Peyer's patch (tissue), 4 donors: ENCODE measurements around the gene FBXO10. TPM values are rescaled to one million over a fixed set of nuclear protein-coding genes. Genes with fewer than 3 reads are reported as not detected.

Experiments used
- DNase-seq, 3 donors: peaks; one replicate each; pipeline ENCODE4 v3.0.0-alpha.2; 2017 to 2019
- H3K27ac ChIP-seq, 4 donors: fragments of 200-600 bp; sonication (generic); one replicate each; pipeline ENCODE4 v1.5.1; 2016 to 2019
- H3K27me3 ChIP-seq, 2 donors: fragments of 200-600 bp; sonication (generic); one replicate each; pipeline ENCODE4 v1.5.1; 2019
- H3K36me3 ChIP-seq, 3 donors: fragments of 200-600 bp; sonication (generic); one replicate each; pipeline ENCODE4 v1.5.1; 2016 to 2019
- H3K4me1 ChIP-seq, 4 donors: fragments of 200-600 bp; sonication (generic); one replicate each; pipeline ENCODE4 v1.5.1; 2016 to 2019
- H3K4me3 ChIP-seq, 4 donors: fragments of 200-600 bp; sonication (generic); 1 replicate in 3 of 4; 2 replicates in 1 of 4; pipeline ENCODE4 v1.5.1; 2016 to 2019; ENCODE audit warnings: mild to moderate bottlenecking in 1 of 4
- H3K9me3 ChIP-seq, 4 donors: fragments of 200-600 bp; sonication (generic); one replicate each; pipeline ENCODE4 v1.5.1; 2016 to 2019; ENCODE audit warnings: mild to moderate bottlenecking in 1 of 4
- CTCF ChIP-seq, 6 experiments: fragments of 450-650 bp in 4 of 6; fragments of 200-600 bp in 2 of 6; sonication (generic) in 1 of 6; IDR thresholded peaks; one replicate each; pipeline ENCODE4 v1.5.1; 2017 to 2019; ENCODE audit warnings: antibody characterized with exemption in 6 of 6, mild to moderate bottlenecking in 3 of 6, moderate library complexity in 1 of 6
- POLR2A ChIP-seq, 2 donors: fragments of 450-650 bp; IDR thresholded peaks; one replicate each; pipeline ENCODE4 v1.5.1; 2017; ENCODE audit warnings: antibody characterized with exemption in 2 of 2, mild to moderate bottlenecking in 2 of 2, moderate library complexity in 2 of 2
- total RNA-seq, 4 donors: library from RNA; depleted of rRNA; stranded (reverse); fragments of >200 nt; gene quantifications; one replicate each; pipeline ENCODE4 v1.1.0, GENCODE V29; 2016

FBXO10 gene
- total RNA-seq = 10 to 100 TPM in 1 of 4 donors, 1 to 10 TPM in 3; 1.6 to 12.4 (median 4.2) TPM

GRCh38 chr9:37575921-37576721, at the start of gene FBXO10:
Gene FBXO10 (minus strand): TSS chr9:37576380. CDS start chr9:37541768, 34,612 bp downstream.
- H3K36me3 ChIP-seq = peaks cover 0 to 3% (median 0%) of the 10 kb centered on the region in 3 donors
- peaks cover 0 to 25% (median 4%) of the 10 kb centered on the region in 4 donors for H3K4me1 ChIP-seq
- DNase-seq = peak; percentile 62 to 82 (median 80)
- H3K27ac ChIP-seq = peak within 1 kb of the TSS; percentile 80 to 95 (median 86)
- H3K4me3 ChIP-seq = peak within 1 kb of the TSS; percentile 67 to 83 (median 80)
- H3K27me3 ChIP-seq = no peaks in the 10 kb centered on the region
- TF ChIP-seq CTCF (IDR thresholded peaks at IDR 0.05) (no peak), POLR2A (IDR thresholded peaks at IDR 0.05) (no peak)
- H3K9me3 ChIP-seq = no peaks in the 10 kb centered on the region

- DNase-seq = no peak
- no peaks in the 10 kb centered on the region for H3K9me3 ChIP-seq
- no peaks in the 10 kb centered on the region for H3K27me3 ChIP-seq
- no peak for TF ChIP-seq CTCF (IDR thresholded peaks at IDR 0.05)
- no peak for TF ChIP-seq POLR2A (IDR thresholded peaks at IDR 0.05)
- no peaks in the 10 kb centered on the region for H3K36me3 ChIP-seq
- no peak overlapping the region for H3K4me3 ChIP-seq
- no peak overlapping the region for H3K27ac ChIP-seq
- H3K4me1 ChIP-seq = no peaks in the 10 kb centered on the region
Observed at GRCh38 chr9:37625758-37626147, 49.6 kb upstream of the FBXO10 start.

- Histone ChIP-seq H3K4me3 (no peak overlapping the region), H3K4me1 (no peaks in the 10 kb centered on the region), H3K27me3 (no peaks in the 10 kb centered on the region), H3K27ac (no peak overlapping the region), H3K36me3 (no peaks in the 10 kb centered on the region), H3K9me3 (no peaks in the 10 kb centered on the region)
- TF ChIP-seq POLR2A (IDR thresholded peaks at IDR 0.05) (no peak), CTCF (IDR thresholded peaks at IDR 0.05) (no peak)
- DNase-seq = no peak
Observed at GRCh38 chr9:37625036-37625757, 49.0 kb upstream of the FBXO10 start.

- Histone ChIP-seq H3K4me3 (no peak overlapping the region), H3K4me1 (no peaks in the 10 kb centered on the region), H3K36me3 (no peaks in the 10 kb centered on the region), H3K27ac (no peak overlapping the region), H3K9me3 (no peaks in the 10 kb centered on the region), H3K27me3 (no peaks in the 10 kb centered on the region)
- no peak for DNase-seq
- TF ChIP-seq CTCF (IDR thresholded peaks at IDR 0.05) (no peak), POLR2A (IDR thresholded peaks at IDR 0.05) (no peak)
Observed at GRCh38 chr9:37624073-37624472, 47.9 kb upstream of the FBXO10 start.

GRCh38 chr9:37623267-37623666, 47.1 kb upstream of the FBXO10 start:
- H3K4me1 ChIP-seq = no peaks in the 10 kb centered on the region
- no peaks in the 10 kb centered on the region for H3K27me3 ChIP-seq
- H3K9me3 ChIP-seq = no peaks in the 10 kb centered on the region
- no peak for DNase-seq
- TF ChIP-seq CTCF (IDR thresholded peaks at IDR 0.05) (no peak), POLR2A (IDR thresholded peaks at IDR 0.05) (no peak)
- no peak overlapping the region for H3K4me3 ChIP-seq
- no peak overlapping the region for H3K27ac ChIP-seq
- no peaks in the 10 kb centered on the region for H3K36me3 ChIP-seq
